Fibroblast of pulmonary artery (primary cell): ENCODE results near the gene HEYL.

Source experiments
- DNase-seq: peaks from one replicate; pipeline ENCODE4 v3.0.0-alpha.2; 2010; ENCODE audit warnings: low read depth
- H3K4me3 ChIP-seq: replicated peaks from 2 replicates; pipeline ENCODE4 v1.5.1; 2011; ENCODE audit warnings: low read depth, mild to moderate bottlenecking, control low read depth, low read length, moderate library complexity
- TF ChIP-seq, protein P1 (sequence below): IDR thresholded peaks from 2 replicates; pipeline ENCODE4 v1.5.1; 2011; ENCODE audit warnings: mild to moderate bottlenecking, control low read depth, low read length, inconsistent platforms; ENCODE audit errors: missing control alignments

Gene HEYL

GRCh38 chr1:39670689-39671088 lies 31.2 kb upstream of the HEYL start:
- no peak overlapping the region for H3K4me3 ChIP-seq
- TF ChIP-seq, protein P1, sequence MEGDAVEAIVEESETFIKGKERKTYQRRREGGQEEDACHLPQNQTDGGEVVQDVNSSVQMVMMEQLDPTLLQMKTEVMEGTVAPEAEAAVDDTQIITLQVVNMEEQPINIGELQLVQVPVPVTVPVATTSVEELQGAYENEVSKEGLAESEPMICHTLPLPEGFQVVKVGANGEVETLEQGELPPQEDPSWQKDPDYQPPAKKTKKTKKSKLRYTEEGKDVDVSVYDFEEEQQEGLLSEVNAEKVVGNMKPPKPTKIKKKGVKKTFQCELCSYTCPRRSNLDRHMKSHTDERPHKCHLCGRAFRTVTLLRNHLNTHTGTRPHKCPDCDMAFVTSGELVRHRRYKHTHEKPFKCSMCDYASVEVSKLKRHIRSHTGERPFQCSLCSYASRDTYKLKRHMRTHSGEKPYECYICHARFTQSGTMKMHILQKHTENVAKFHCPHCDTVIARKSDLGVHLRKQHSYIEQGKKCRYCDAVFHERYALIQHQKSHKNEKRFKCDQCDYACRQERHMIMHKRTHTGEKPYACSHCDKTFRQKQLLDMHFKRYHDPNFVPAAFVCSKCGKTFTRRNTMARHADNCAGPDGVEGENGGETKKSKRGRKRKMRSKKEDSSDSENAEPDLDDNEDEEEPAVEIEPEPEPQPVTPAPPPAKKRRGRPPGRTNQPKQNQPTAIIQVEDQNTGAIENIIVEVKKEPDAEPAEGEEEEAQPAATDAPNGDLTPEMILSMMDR, result no peak
- DNase-seq, result no peak

DNA sequence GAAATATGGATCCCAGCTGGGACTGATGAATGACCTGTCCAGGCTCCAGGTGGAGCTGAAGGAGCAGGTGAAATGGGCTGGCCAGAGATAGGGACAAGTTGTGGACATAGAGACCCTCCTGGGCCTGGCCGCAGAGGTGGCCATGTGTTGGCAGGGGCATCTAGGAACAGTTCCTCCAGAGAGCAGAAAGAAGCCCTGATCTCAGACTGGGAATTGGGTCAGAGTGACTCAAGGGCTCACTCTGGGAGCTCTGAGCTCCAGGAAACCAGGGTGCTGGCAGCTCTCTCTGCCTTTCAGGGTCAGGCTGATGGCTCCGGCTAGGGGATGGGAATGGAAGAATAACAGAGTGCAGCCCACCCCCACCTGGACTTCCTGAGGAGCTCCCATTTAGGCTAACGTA lies 29.5 kb upstream of the HEYL start:
- DNase-seq, result no peak
- TF ChIP-seq, protein P1, result no peak
- H3K4me3 ChIP-seq, result no peak overlapping the region

- no peak for DNase-seq
- TF ChIP-seq, protein P1, result no peak
- H3K4me3 ChIP-seq, result no peak overlapping the region
Observed at GRCh38 chr1:39668111-39668510, 28.7 kb upstream of the HEYL start.

DNA sequence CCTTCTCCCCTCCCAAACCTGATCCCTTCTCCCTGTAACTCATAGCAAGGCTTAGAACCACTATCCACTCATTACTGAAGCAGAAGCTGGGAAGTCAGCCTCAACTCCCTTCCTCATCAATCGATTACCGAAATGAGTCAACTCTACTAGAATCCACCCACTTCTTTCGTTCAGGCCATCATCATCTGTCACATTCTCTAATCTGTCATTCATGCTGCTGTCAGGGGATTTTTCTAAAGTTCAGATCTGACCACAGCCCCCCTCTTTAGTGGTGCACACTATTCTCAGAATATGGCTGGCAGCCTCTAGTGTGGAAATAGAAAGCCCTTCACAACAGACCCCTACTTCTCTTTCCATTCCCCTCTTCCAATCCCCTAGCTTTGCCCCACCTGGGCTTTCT lies 27.3 kb upstream of the HEYL start:
- TF ChIP-seq, protein P1, result no peak
- DNase-seq, result no peak
- no peak overlapping the region for H3K4me3 ChIP-seq

DNA sequence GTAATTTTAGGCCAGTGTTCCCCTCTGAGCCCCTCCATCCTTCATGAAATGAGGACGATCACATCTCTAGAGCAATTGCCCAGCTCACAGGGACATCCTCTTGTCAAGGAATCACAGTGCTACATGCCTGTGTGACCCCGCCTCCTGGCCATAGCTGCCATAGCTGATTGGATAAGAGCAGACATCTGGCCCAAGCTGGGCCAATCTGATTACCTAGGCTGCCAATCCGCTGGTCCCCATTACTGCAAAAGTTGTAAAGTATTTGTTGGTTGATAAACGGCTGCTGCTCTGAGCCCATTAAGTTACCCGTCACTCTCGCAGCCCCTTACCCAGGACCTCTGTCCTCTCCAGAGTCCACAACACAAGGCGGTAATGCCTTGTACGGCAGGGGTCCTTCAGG lies 24.1 kb upstream of the HEYL start:
- TF ChIP-seq, protein P1, result no peak
- no peak for DNase-seq
- H3K4me3 ChIP-seq, result no peak overlapping the region

DNA sequence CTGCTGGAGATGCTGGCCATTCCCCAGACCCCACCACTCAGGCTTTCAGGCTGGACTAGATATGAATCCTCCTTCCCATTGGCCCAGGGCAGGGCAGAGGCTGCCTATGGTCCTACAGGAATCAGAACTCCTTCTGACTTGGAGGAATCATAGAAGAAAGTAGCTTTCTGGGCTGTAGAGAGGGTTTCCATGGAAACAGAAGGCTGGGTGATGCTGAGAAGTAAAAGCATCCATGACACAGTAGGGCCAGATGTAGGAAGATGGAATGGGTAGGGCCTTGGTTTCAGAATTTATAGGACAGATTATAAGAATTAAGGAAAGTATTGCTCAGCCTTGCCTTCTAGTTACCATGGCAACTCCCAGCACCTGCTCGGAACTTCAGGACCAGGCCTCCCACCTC lies 23.4 kb upstream of the HEYL start:
- DNase-seq, result no peak
- TF ChIP-seq, protein P1, result no peak
- no peak overlapping the region for H3K4me3 ChIP-seq

DNA sequence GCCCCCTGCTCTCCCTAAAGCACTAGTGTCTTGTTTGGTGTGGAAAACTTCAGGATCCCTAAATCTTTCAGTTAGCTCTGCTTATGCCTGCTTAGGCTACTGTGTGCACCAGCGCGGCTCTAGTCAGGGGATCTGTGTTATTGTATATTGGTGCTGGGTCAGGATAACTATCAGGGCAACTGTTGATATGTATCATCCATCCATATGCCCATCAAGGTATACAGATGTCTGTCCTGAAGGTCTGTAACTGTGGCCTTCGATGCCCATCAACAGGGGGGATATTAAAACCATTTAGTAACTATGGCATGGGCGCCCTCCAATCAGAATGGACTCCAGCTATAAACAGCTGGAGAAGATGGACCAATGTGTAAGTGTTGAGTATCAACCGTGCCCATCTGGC lies 20.1 kb upstream of the HEYL start:
- H3K4me3 ChIP-seq, result no peak overlapping the region
- TF ChIP-seq, protein P1, result no peak
- no peak for DNase-seq
